ENCODE measurements around the gene PLAU. TPM values are rescaled to one million over a fixed set of nuclear protein-coding genes. Genes with fewer than 3 reads are reported as not detected.
A peak's percentile ranks its signal among the peaks of the same experiment; 100 is the strongest.
"Not testable (repeated sequence)": the region's sequence is repeated elsewhere in the genome, so short reads cannot be mapped to it uniquely, and the experiment has no call there.

The PLAU gene
- total RNA-seq, 2 donors from 2014 or later, result 0.42 TPM; not detected in 1

- no peak for ATAC-seq
These were observed 14.6 kb downstream of the PLAU start for GRCh38 chr10:73925539-73925938.

DNA sequence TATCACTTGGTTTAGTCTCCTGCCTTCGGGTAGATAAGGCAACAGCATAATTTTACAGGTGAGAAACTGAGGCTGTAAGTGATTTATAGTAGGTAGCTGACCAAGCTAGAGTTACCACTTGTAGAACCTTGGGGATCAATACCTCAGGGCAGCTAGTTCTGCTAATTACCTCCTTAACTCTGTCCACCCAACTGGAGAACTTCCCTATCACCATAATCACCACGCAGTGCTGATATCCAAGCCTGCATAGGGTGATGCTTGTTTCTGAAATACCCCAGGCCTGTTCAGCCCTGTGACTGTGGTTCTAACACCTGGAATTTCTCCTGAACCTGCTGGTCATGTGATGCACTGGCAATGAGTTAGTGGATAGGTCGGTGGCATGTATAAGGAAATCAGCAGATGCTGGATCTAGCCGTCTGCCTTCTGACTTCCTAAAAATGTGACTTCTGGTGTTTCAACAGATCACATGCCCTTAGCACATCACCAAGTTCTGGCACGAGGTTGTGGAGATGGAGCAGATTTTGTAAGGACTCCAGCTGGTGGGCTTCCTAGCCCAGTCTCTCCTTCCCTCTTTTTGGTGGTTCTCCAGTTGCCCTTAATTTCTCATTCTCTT is 15.3 kb downstream of the PLAU start:
- H3K9me3 ChIP-seq (ENCODE audit: control insufficient read depth, low read length, poor library complexity, severe bottlenecking), result no peaks in the 10 kb centered on the region
- no peak overlapping the region for H3K27ac Mint-ChIP-seq
- H3K4me1 Mint-ChIP-seq, result peaks cover 25% of the 10 kb centered on the region
- peaks cover 2% of the 10 kb centered on the region for H3K36me3 Mint-ChIP-seq (ENCODE audit: low read depth)
- DNase-seq (no peak), ATAC-seq (no peak)
- no peak overlapping the region for H3K4me3 Mint-ChIP-seq
- H3K27me3 Mint-ChIP-seq, result peaks cover 27% of the 10 kb centered on the region

More at GRCh38 chr10:73925539-73925938, 14.6 kb downstream of the PLAU start:
- H3K9me3 ChIP-seq (ENCODE audit: control insufficient read depth, low read length, poor library complexity, severe bottlenecking), result no peaks in the 10 kb centered on the region
- H3K27me3 Mint-ChIP-seq, result peaks cover 27% of the 10 kb centered on the region
- H3K27ac Mint-ChIP-seq, result no peak overlapping the region
- peaks cover 25% of the 10 kb centered on the region for H3K4me1 Mint-ChIP-seq
- DNase-seq, result no peak
- peaks cover 2% of the 10 kb centered on the region for H3K36me3 Mint-ChIP-seq (ENCODE audit: low read depth)
- no peak overlapping the region for H3K4me3 Mint-ChIP-seq

DNA sequence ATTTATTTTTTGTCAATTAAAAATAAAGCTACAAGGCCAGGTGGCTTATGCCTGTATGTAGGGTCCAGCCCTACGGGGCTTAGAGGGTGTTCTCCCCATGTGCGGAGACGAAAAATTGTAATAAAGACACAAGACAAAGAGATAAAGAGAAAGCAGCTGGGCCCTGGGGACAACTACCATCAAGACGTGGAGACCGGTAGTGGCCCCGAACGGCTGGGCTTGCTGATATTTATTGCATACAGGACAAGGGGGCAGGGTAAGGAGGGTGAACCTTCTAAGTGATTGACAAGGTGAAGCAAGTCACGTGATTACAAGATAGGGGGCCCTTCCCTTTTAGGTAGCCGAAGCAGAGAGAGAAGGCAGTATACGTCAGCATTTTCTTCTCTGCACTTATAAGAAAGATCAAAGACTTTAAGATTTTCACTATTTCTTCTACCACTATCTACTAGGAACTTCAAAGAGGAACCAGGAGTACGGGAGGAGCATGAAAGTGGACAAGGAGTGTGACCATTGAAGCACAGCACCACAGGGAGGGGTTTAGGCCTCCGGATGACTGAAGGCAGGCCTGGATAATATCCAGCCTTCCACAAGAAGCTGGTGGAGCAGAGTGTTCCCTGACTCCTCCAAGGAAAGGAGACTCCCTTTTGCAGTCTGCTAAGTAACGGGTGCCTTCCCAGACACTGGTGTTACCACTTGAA is 19.8 kb downstream of the PLAU start:
- H3K27ac Mint-ChIP-seq, result peak overlapping the region; percentile 53
- H3K4me3 Mint-ChIP-seq, result not testable (repeated sequence)

GRCh38 chr10:73931767-73932619 is 21.1 kb downstream of the PLAU start:
- H3K4me3 Mint-ChIP-seq, result peak overlapping the region; percentile 67
- peak in 2 of 3 donors; percentile 30 to 49 for DNase-seq
- H3K27ac Mint-ChIP-seq, result peak overlapping the region; percentile 74
- H3K9me3 ChIP-seq (ENCODE audit: control insufficient read depth, low read length, poor library complexity, severe bottlenecking), result no peaks in the 10 kb centered on the region
- H3K27me3 Mint-ChIP-seq, result peaks cover 3% of the 10 kb centered on the region
- peaks cover 15% of the 10 kb centered on the region for H3K4me1 Mint-ChIP-seq
- peak; percentile 93 for ATAC-seq
- peaks cover 2% of the 10 kb centered on the region for H3K36me3 Mint-ChIP-seq (ENCODE audit: low read depth)

More for the DNA sequence above, 19.8 kb downstream of the PLAU start:
- not testable (repeated sequence) for H3K36me3 Mint-ChIP-seq (ENCODE audit: low read depth); ATAC-seq; H3K27me3 Mint-ChIP-seq; DNase-seq; H3K9me3 ChIP-seq (ENCODE audit: control insufficient read depth, low read length, poor library complexity, severe bottlenecking)
- H3K4me1 Mint-ChIP-seq, result peaks cover 13% of the 10 kb centered on the region

GRCh38 chr10:73932620-73933112 is 21.7 kb downstream of the PLAU start:
- peak overlapping the region; percentile 67 for H3K4me3 Mint-ChIP-seq
- DNase-seq (no peak), ATAC-seq (peak; percentile 24)
- no peaks in the 10 kb centered on the region for H3K9me3 ChIP-seq (ENCODE audit: control insufficient read depth, low read length, poor library complexity, severe bottlenecking)
- H3K4me1 Mint-ChIP-seq, result peaks cover 17% of the 10 kb centered on the region
- H3K27ac Mint-ChIP-seq, result peak overlapping the region; percentile 74
- H3K27me3 Mint-ChIP-seq, result no peaks in the 10 kb centered on the region
- peaks cover 2% of the 10 kb centered on the region for H3K36me3 Mint-ChIP-seq (ENCODE audit: low read depth)

DNA sequence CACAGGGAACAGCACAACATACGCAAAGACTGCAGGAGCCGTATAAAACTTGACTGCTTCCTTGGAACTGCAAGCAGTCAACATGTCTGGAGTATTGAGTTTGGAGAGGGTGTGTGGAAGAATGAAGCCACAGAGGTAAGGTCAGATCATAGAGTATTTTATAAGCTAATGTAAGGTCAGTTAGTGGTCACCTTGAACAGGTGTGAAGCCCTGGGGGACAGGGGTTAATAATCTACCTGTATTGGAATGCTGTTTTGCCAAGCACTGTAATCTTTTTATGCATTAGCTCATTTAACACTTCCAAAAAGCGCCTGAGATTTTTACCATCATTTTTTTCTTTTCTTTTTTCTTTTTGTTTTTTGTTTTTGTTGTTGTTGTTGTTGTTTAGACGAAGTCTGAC is 23.1 kb downstream of the PLAU start:
- H3K4me1 Mint-ChIP-seq, result peaks cover 16% of the 10 kb centered on the region
- ATAC-seq, result no peak
- H3K27me3 Mint-ChIP-seq, result no peaks in the 10 kb centered on the region
- H3K9me3 ChIP-seq (ENCODE audit: control insufficient read depth, low read length, poor library complexity, severe bottlenecking), result no peaks in the 10 kb centered on the region
- H3K27ac Mint-ChIP-seq, result no peak overlapping the region
- no peak overlapping the region for H3K4me3 Mint-ChIP-seq
- H3K36me3 Mint-ChIP-seq (ENCODE audit: low read depth), result peaks cover 2% of the 10 kb centered on the region
- no peak for DNase-seq

GRCh38 chr10:73935895-73936294 is 25.0 kb downstream of the PLAU start:
- H3K9me3 ChIP-seq (ENCODE audit: control insufficient read depth, low read length, poor library complexity, severe bottlenecking), result no peaks in the 10 kb centered on the region
- no peaks in the 10 kb centered on the region for H3K27me3 Mint-ChIP-seq
- H3K27ac Mint-ChIP-seq, result no peak overlapping the region
- H3K4me3 Mint-ChIP-seq, result no peak overlapping the region
- ATAC-seq, result no peak
- DNase-seq, result no peak
- H3K4me1 Mint-ChIP-seq, result peaks cover 20% of the 10 kb centered on the region
- H3K36me3 Mint-ChIP-seq (ENCODE audit: low read depth), result no peaks in the 10 kb centered on the region

- Mint-ChIP-seq H3K4me3 (peak overlapping the region; percentile 19), H3K27me3 (no peaks in the 10 kb centered on the region), H3K36me3 (ENCODE audit: low read depth) (no peaks in the 10 kb centered on the region), H3K4me1 (peaks cover 14% of the 10 kb centered on the region), H3K27ac (peak overlapping the region; percentile 86)
- ATAC-seq (no peak), DNase-seq (no peak)
- no peaks in the 10 kb centered on the region for H3K9me3 ChIP-seq (ENCODE audit: control insufficient read depth, low read length, poor library complexity, severe bottlenecking)
These were observed 26.6 kb downstream of the PLAU start for GRCh38 chr10:73937333-73938043.

DNA sequence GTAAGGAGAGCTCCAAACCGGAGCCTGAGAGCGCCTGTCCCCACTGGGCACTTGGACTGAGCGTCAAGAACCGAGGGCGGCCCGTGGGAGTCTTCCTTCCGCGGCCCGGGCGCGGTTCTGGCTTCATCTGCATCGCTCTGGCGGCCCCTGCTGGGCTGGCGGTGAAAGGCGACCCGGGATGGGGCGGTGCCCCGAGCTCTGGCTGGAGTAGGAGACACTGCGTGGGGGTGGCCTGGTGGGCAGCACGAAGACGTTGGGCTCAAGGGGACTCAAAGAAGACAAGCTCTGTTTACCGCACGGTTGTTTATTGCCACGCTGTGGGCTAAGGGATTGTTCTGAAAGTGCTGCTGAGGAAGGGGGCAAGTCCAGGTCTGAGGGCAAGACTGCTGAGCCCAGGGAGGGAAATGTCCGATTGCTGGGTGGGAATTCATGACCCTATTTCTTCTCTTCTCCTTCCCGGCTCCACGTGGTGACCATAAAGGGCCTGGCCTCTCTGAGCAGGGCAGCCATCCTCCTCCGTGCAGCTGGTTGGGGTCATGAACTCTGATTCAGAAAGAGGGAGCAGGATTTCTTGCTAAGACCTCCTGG is 29.8 kb downstream of the PLAU start:
- DNase-seq (peak; percentile 73 to 85 (median 79)), ATAC-seq (peak; percentile 100)
- Mint-ChIP-seq H3K36me3 (ENCODE audit: low read depth) (no peaks in the 10 kb centered on the region), H3K27me3 (no peaks in the 10 kb centered on the region), H3K4me3 (peak overlapping the region; percentile 75), H3K27ac (peak overlapping the region; percentile 65), H3K4me1 (peaks cover 11% of the 10 kb centered on the region)
- no peaks in the 10 kb centered on the region for H3K9me3 ChIP-seq (ENCODE audit: control insufficient read depth, low read length, poor library complexity, severe bottlenecking)

- H3K36me3 Mint-ChIP-seq (ENCODE audit: low read depth), result no peaks in the 10 kb centered on the region
- ATAC-seq (no peak), DNase-seq (no peak)
- peak overlapping the region; percentile 75 for H3K4me3 Mint-ChIP-seq
- H3K27me3 Mint-ChIP-seq, result no peaks in the 10 kb centered on the region
- H3K4me1 Mint-ChIP-seq, result peaks cover 13% of the 10 kb centered on the region
- H3K27ac Mint-ChIP-seq, result peak overlapping the region; percentile 65
- H3K9me3 ChIP-seq (ENCODE audit: control insufficient read depth, low read length, poor library complexity, severe bottlenecking), result no peaks in the 10 kb centered on the region
These were observed 30.4 kb downstream of the PLAU start for GRCh38 chr10:73941300-73941699.

DNA sequence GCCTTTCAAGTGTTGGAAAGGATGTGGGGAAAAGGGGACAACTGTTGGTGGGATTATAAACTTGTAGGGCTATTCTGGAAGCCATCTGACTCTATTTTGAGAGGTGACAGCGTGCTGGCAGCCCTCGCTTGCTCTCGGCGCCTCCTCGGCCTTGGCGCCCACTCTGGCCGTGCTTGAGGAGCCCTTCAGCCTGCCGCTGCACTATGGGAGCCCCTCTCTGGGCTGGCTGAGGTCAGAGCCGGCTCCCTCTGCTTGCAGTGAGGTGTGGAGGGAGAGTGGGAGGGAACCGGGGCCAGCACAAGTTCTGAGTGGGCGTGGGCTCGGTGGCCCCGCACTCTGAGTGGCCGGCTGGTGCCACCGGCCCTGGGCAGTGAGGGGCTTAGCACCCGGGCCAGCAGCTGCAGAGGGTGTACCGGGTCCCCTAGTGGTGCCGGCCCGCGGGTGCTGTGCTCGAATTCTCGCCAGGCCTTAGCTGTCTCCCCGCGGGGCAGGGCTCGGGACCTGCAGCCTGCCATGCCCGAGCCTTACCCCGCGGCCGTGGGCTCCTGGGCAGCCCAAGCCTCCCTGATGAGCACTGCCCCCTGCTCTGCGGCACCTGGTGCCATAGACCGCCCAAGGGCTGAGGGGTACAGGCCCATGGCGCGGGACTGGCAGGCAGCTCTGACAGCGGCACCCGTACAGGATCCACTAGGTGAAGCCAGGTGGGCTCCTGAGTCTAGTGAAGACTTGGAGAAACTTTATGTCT is 33.6 kb downstream of the PLAU start:
- H3K36me3 Mint-ChIP-seq (ENCODE audit: low read depth), result no peaks in the 10 kb centered on the region
- H3K27me3 Mint-ChIP-seq, result no peaks in the 10 kb centered on the region
- H3K4me3 Mint-ChIP-seq, result no peak overlapping the region
- ATAC-seq, result no peak
- H3K27ac Mint-ChIP-seq, result no peak overlapping the region
- H3K9me3 ChIP-seq (ENCODE audit: control insufficient read depth, low read length, poor library complexity, severe bottlenecking), result no peaks in the 10 kb centered on the region
- DNase-seq, result no peak
- peaks cover 15% of the 10 kb centered on the region for H3K4me1 Mint-ChIP-seq
